Hepatocyte (in vitro differentiated cells): ENCODE results near the gene MYZAP. TPM values are rescaled to one million over a fixed set of nuclear protein-coding genes. Genes with fewer than 3 reads are reported as not detected.

Experiments
- DNase-seq: peaks from one replicate; pipeline ENCODE4 v3.0.0-alpha.2; 2016; ENCODE audit warnings: low spot score
- H2AFZ ChIP-seq: fragments of 200-600 bp; sonication (generic); 2 replicates; pipeline ENCODE4 v1.6.0; 2016; ENCODE audit warnings: antibody characterized with exemption, mild to moderate bottlenecking
- H3K27ac ChIP-seq: fragments of 200-600 bp; sonication (generic); 2 replicates; pipeline ENCODE4 v1.5.1; 2016; ENCODE audit warnings: mild to moderate bottlenecking
- H3K27me3 ChIP-seq: fragments of 200-600 bp; sonication (generic); 2 replicates; pipeline ENCODE4 v1.6.1; 2016
- H3K36me3 ChIP-seq: fragments of 200-600 bp; sonication (generic); replicated peaks from 2 replicates; pipeline ENCODE4 v1.5.1; 2016; ENCODE audit warnings: low read depth; ENCODE audit not compliant: insufficient read depth
- H3K4me1 ChIP-seq: fragments of 200-600 bp; sonication (generic); 2 replicates; pipeline ENCODE4 v1.5.1; 2016; ENCODE audit warnings: mild to moderate bottlenecking, moderate library complexity; ENCODE audit not compliant: insufficient read depth
- H3K4me2 ChIP-seq: fragments of 200-600 bp; sonication (generic); 2 replicates; pipeline ENCODE4 v1.6.0; 2016
- H3K4me3 ChIP-seq: fragments of 200-600 bp; sonication (generic); 2 replicates; pipeline ENCODE4 v1.5.1; 2016; ENCODE audit warnings: mild to moderate bottlenecking
- H3K79me2 ChIP-seq: fragments of 200-600 bp; sonication (generic); 2 replicates; pipeline ENCODE4 v1.6.0; 2017; ENCODE audit warnings: mild to moderate bottlenecking
- H3K9me2 ChIP-seq: fragments of 200-600 bp; sonication (generic); replicated peaks from 2 replicates; pipeline ENCODE4 v1.6.0; 2017; ENCODE audit warnings: mild to moderate bottlenecking; ENCODE audit not compliant: insufficient read depth
- H3K9me3 ChIP-seq: fragments of 200-600 bp; sonication (generic); 2 replicates; pipeline ENCODE4 v1.5.1; 2016; ENCODE audit warnings: low read depth, mild to moderate bottlenecking
- H4K20me1 ChIP-seq: fragments of 200-600 bp; sonication (generic); 2 replicates; pipeline ENCODE4 v1.6.0; 2016; ENCODE audit warnings: mild to moderate bottlenecking; ENCODE audit not compliant: insufficient read depth, poor library complexity, severe bottlenecking
- CTCF ChIP-seq: fragments of 200-600 bp; sonication (generic); IDR thresholded peaks from 2 replicates; pipeline ENCODE4 v1.5.1; 2016; ENCODE audit warnings: antibody characterized with exemption, mild to moderate bottlenecking; ENCODE audit not compliant: poor library complexity
- EZH2 ChIP-seq: fragments of 200-600 bp; sonication (generic); IDR thresholded peaks from 2 replicates; pipeline ENCODE4 v1.6.1; 2016; ENCODE audit warnings: antibody characterized with exemption, mild to moderate bottlenecking, borderline replicate concordance
- EZH2phosphoT487 ChIP-seq: fragments of 200-600 bp; sonication (generic); IDR thresholded peaks from one replicate; pipeline ENCODE4 v1.6.1; 2018; ENCODE audit warnings: antibody characterized with exemption, mild to moderate bottlenecking, low read depth, moderate library complexity; ENCODE audit not compliant: unreplicated experiment, severe bottlenecking
- WGBS: methylation state at CpG from one replicate; pipeline ENCODE4 v1.1.6; 2016; ENCODE audit warnings: low lambda C conversion rate; ENCODE audit errors: missing lambda C conversion rate; 5-methylcytosine and 5-hydroxymethylcytosine counted together
- polyA plus RNA-seq: library from polyadenylated mRNA; unstranded; fragments of >200 nt; fragmentation: Nextera tagmentation; extraction: Ambion mirVana; gene quantifications from 2 replicates; pipeline ENCODE4 v1.2.1, GENCODE V29; 2016
- total RNA-seq: library from RNA; depleted of rRNA; stranded (reverse); fragments of >200 nt; gene quantifications from 2 replicates; pipeline ENCODE4 v1.2.3, GENCODE V29; 2014

MYZAP gene
- total and polyA plus RNA-seq, 2 experiments from 2014 or later: 12.0 to 15.5 TPM

- Histone ChIP-seq H3K4me2 (no peak overlapping the region), H3K36me3 (no peaks in the 10 kb centered on the region), H3K27ac (no peak overlapping the region), H3K4me1 (peaks cover 24% of the 10 kb centered on the region), H3K9me3 (no peaks in the 10 kb centered on the region), H3K9me2 (no peaks in the 10 kb centered on the region), H3K4me3 (no peak overlapping the region), H4K20me1 (no peaks in the 10 kb centered on the region), H2AFZ (no peak overlapping the region), H3K27me3 (no peaks in the 10 kb centered on the region), H3K79me2 (no peaks in the 10 kb centered on the region)
- no peak for TF ChIP-seq EZH2phosphoT487
- no peak for TF ChIP-seq CTCF
- no peak for TF ChIP-seq EZH2
- no peak for DNase-seq
- 97% methylated on average over 6 of the region's 6 CpGs for WGBS
Measured at GRCh38 chr15:57557810-57558209, 33.9 kb upstream of the MYZAP start.

DNA sequence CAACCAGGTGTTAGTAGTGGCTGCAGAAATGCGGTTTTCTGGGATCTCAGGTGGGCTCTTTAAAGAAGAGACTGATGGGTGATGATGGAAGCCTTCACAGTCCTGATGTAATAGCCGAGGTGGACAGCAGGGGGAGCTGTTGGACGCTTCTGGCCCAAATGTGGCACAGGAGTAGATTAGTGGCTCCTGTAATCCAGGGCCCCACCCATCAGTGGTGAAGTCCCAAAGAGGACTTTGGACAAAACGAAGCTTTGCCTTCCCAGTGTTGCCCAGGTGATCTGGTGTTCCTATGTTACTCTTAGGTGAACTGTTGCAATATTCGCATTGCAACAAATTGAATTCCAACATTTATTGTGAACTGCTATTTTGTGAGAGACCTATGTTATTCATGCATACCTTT lies 31.8 kb upstream of the MYZAP start:
- Histone ChIP-seq H3K4me1 (peaks cover 11% of the 10 kb centered on the region), H4K20me1 (no peaks in the 10 kb centered on the region), H3K9me3 (no peaks in the 10 kb centered on the region), H2AFZ (no peak overlapping the region), H3K27me3 (no peaks in the 10 kb centered on the region), H3K9me2 (no peaks in the 10 kb centered on the region), H3K79me2 (no peaks in the 10 kb centered on the region), H3K4me2 (peak overlapping the region; percentile 9), H3K27ac (peak overlapping the region; percentile 49), H3K4me3 (no peak overlapping the region), H3K36me3 (no peaks in the 10 kb centered on the region)
- WGBS: 34% methylated on average over 5 of the region's 5 CpGs
- DNase-seq: peak; percentile 86
- TF ChIP-seq CTCF (peak; percentile 82), EZH2phosphoT487 (no peak), EZH2 (no peak)

DNA sequence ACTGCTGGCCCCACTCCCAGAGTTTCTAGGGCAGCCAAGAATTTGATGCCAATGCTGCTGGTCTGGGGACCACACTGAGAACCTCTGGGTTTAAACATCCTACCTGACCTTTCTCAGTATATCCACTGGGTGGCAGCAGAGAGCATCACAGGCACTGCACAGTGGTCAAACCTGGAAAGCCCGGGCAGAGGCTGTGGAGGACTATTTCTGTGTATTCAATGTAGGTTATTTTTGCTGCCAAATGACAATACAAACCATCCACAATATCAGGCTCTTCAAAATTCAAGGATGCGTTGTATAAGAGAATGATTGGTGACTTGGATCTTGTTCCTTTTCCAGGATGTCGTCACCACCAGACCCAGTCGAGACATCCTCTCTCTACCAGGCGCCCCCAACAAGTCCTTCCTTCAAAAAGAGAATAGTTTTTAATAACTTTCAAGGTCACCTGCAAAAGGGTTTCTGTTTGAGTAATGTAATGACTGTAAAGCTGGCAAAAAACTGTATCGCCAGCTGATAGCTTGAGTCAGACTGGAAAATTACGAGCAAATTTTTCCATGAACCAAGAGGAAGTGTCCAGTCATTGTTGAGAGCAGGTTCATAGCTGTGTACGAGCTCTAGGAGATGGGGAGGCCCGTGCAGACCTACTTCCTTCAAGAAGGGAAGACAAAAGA lies 30.5 kb upstream of the MYZAP start:
- DNase-seq: peak; percentile 89
- TF ChIP-seq CTCF (peak; percentile 82), EZH2phosphoT487 (no peak)
- no peak overlapping the region for H3K4me2 ChIP-seq
- H2AFZ ChIP-seq: no peak overlapping the region
- no peaks in the 10 kb centered on the region for H3K27me3 ChIP-seq
- no peaks in the 10 kb centered on the region for H3K36me3 ChIP-seq
- peaks cover 3% of the 10 kb centered on the region for H3K4me1 ChIP-seq
- no peaks in the 10 kb centered on the region for H3K9me3 ChIP-seq
- H3K9me2 ChIP-seq: no peaks in the 10 kb centered on the region
- WGBS: 63% methylated on average over 9 of the region's 9 CpGs
- H3K4me3 ChIP-seq: no peak overlapping the region
- no peaks in the 10 kb centered on the region for H4K20me1 ChIP-seq
- peak overlapping the region; percentile 66 for H3K27ac ChIP-seq
- no peaks in the 10 kb centered on the region for H3K79me2 ChIP-seq
